GM21447 (cell line): ENCODE data around the gene MACF1.

ENCODE experiments used
- ATAC-seq: cut with Tn5 transposase; IDR thresholded peaks from one replicate; pipeline ENCODE4 v1.9.1; 2021; ENCODE audit not compliant: unreplicated experiment

MACF1 gene

GRCh38 chr1:39295901-39296300 lies 91.4 kb downstream of the MACF1 start:
- no peak for ATAC-seq

GRCh38 chr1:39297551-39297950 lies 93.1 kb downstream of the MACF1 start:
- no peak for ATAC-seq

- ATAC-seq, result no peak
Measured at GRCh38 chr1:39301606-39302005, 97.1 kb downstream of the MACF1 start.

- ATAC-seq, result no peak
Measured at GRCh38 chr1:39305555-39305954, 101.1 kb downstream of the MACF1 start.

- ATAC-seq, result no peak
Measured at GRCh38 chr1:39310015-39310414, 105.5 kb downstream of the MACF1 start.

GRCh38 chr1:39310691-39311090 lies 106.2 kb downstream of the MACF1 start:
- ATAC-seq, result no peak

GRCh38 chr1:39317111-39317510 lies 112.6 kb downstream of the MACF1 start:
- ATAC-seq, result no peak

- no peak for ATAC-seq
Measured at GRCh38 chr1:39317910-39318633, 113.6 kb downstream of the MACF1 start.

- ATAC-seq, result no peak
Measured at GRCh38 chr1:39321979-39322378, 117.5 kb downstream of the MACF1 start.

- ATAC-seq, result no peak
Measured at GRCh38 chr1:39322431-39322830, 117.9 kb downstream of the MACF1 start.

- no peak for ATAC-seq
Measured at GRCh38 chr1:39324888-39325287, 120.4 kb downstream of the MACF1 start.

- no peak for ATAC-seq
Measured at GRCh38 chr1:39326836-39327235, 122.3 kb downstream of the MACF1 start.

GRCh38 chr1:39328095-39328494 lies 123.6 kb downstream of the MACF1 start:
- ATAC-seq, result no peak

- no peak for ATAC-seq
Measured at GRCh38 chr1:39328586-39329121, 124.2 kb downstream of the MACF1 start.

GRCh38 chr1:39331647-39332046 lies 127.2 kb downstream of the MACF1 start:
- no peak for ATAC-seq

- ATAC-seq, result no peak
Measured at GRCh38 chr1:39332291-39332690, 127.8 kb downstream of the MACF1 start.

- no peak for ATAC-seq
Measured at GRCh38 chr1:39332828-39333227, 128.3 kb downstream of the MACF1 start.

- no peak for ATAC-seq
Measured at GRCh38 chr1:39333296-39333695, 128.8 kb downstream of the MACF1 start.

- no peak for ATAC-seq
Measured at GRCh38 chr1:39335216-39335615, 130.7 kb downstream of the MACF1 start.

- no peak for ATAC-seq
Measured at GRCh38 chr1:39337067-39337466, 132.6 kb downstream of the MACF1 start.

GRCh38 chr1:39342776-39343175 lies 138.3 kb downstream of the MACF1 start:
- ATAC-seq, result no peak

- ATAC-seq, result no peak
Measured at GRCh38 chr1:39344394-39345154, 140.1 kb downstream of the MACF1 start.
